Endothelial cell of hepatic sinusoid (primary cell): Measurements from ENCODE around the gene CHRNG.
"Not testable (repeated sequence)": the region's sequence is repeated elsewhere in the genome, so short reads cannot be mapped to it uniquely, and the experiment has no call there.

ENCODE experiments used
- in situ Hi-C: cut with HindIII; loops from 2 replicates; pipeline ENCODE4 v1.10.0; 2017; ENCODE audit warnings: low sequenced_read_pairs

The CHRNG gene

DNA sequence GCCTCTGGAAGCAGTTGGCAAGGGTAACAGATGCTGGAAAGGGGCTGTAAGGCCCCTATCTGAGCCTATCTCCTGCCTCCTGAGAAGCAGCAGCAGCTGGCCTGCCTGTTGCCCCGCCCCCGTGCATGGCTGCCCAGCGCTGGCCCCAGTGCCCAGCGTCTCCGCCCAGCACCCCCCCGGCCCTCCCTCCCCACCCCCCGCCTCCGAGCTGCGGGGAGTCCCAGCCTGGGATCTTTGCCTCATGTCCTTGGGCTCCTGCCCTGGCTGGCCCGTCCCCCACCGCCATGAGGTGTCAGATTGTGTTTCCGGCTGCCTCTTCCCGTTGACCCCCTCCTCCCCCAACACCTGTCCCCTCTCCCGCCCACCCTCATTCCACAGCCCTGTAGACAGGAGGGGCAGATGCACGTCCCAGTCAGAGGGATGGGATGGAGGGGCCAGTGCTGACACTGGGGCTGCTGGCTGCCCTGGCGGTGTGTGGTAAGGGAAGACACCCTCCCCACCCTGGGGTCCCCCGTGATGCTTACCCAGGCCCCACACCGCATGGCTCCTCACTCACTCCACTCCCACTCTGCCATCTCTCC, 13.6 kb upstream of the CHRNG start, which contains the start of gene CHRND:
TSS of gene CHRND (plus strand) at position 370 of the 581 bp plus-strand sequence. CDS start at position 426, 56 bp downstream.
- in situ Hi-C loops: no loop called here

DNA sequence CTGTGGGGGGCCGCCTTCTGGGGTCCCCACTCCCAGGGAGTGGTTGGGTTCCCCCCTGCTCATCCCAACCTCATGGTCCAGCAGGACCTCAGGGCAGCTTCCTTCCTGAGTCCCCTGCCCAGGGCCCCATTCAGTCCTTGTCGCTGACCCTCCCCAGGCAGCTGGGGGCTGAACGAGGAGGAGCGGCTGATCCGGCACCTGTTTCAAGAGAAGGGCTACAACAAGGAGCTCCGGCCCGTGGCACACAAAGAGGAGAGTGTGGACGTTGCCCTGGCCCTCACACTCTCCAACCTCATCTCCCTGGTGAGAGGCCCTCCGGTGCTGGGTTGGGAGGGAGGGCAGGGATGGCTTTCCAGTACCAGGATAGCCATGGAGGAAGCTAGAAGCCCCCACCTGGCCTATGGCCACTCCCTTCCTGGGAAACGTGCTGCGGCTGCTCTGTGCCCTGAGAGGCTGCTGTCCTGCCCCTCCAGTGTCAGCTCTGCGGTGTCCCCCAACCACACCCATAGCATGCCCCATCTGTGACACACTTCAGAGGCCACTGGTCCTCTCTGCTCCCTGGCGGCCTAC, 13.0 kb upstream of the CHRNG start:
- in situ Hi-C loops: no loop called here

DNA sequence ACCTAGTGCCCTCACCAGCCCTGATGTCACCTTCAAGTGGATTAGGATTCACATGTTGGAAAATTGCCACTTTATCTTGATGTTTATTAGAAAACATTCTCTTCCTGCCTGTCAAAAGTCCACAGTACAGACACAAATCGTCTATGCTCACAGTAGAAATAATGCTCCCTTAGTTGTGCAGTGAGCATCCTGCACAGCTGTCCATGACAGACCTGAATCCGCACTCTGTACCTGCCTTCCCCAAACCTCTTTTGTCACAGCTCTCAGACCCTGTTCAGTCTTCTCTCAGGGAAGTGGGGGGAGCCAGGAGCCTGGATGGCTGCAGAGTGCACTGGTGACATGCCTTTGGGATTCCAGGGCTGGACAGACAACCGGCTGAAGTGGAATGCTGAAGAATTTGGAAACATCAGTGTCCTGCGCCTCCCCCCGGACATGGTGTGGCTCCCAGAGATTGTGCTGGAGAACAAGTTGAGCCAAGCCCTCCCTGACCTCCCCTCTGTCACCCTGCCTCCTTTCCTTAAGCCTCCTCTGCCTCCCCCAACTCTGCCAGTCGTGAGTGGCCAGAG, 11.5 kb upstream of the CHRNG start:
- in situ Hi-C loops: no loop called here

DNA sequence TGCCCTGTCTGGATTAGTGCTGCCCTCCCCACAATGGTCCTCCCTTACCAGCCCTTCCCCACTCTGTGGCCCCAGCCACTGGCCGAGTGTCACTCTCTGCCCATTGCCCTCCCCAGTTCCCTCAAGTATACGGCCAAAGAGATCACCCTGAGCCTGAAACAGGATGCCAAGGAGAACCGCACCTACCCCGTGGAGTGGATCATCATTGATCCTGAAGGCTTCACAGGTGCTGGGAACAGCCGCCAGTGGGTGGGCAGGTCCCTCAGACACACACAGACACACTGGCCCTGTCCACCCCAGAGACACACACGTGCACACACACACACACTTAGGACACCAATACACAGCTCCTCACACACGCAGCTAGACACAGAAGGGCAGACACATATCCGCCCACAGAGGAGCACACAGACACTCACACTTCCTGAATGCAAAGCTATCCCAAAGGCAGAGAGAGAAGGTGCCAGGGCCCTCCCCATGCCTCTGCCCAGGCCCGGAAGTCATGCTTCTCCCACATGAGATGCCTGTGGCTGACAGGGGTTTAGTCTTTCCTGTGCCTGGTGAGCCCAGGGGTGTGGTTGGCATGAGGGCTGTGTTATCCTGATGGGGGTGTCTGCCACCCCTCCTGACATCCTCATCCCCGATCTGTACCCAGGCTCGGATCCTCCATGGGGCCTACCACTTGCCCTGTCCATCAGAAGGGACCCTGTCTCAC, 10.6 kb upstream of the CHRNG start:
- in situ Hi-C loops: no loop called here

DNA sequence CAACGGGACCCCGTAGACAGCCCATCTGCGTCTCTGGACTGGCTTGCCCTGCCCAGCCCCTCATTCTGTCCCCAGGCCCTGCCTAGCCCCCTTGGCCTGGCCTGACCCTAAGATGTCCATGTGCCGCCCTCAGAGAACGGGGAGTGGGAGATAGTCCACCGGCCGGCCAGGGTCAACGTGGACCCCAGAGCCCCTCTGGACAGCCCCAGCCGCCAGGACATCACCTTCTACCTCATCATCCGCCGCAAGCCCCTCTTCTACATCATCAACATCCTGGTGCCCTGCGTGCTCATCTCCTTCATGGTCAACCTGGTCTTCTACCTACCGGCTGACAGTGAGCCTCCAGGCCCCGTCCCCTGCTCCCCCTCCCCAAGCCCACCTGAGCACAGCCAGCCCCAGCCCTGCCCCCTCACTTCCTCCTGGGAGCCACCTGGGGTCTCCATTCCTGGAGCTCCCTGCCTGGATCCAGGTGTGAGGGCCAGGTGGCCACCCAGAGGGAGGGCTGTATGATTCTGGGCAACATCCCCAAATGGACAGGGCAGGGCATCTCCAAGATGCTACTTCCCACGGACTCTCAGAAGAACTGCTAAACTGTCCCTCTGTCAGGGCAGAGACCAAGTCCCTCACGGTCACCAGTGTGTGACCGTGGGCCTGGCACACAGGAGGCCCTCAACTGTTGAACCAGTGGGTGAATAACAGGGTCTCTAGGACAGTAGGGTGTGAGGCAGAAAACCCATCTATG, 9.5 kb upstream of the CHRNG start:
- in situ Hi-C loops: no loop called here

DNA sequence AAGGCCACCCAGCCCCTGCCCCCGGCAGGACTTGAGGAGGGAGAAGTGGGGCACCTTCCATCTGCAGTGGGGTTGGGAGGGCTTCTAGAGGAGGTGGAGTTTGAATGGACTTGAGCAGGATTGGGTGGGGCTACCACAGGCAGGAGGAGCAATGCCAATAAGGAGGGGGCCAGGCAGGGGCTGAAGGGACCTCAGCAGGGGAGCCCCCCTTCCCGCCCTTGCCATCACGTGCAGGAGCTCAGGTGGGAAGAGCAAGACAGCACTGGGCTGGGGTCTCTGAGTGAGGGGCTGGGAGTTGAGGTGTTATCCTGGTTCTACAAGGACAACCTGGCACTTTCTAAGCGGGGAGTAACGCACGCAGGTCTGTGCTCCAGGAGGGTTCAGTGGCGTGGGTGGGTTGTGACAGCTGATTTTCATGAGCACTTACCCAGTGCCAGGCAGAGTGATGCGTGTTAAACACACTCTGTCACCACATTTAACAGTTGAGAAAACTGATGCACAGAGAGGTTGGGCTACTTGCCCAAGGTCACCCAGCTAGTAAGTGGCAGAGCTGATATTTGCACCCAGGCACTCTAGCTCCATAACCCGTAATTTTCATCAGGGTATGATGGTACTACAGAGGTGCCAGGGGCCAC, 8.7 kb upstream of the CHRNG start:
- in situ Hi-C loops: no loop called here

DNA sequence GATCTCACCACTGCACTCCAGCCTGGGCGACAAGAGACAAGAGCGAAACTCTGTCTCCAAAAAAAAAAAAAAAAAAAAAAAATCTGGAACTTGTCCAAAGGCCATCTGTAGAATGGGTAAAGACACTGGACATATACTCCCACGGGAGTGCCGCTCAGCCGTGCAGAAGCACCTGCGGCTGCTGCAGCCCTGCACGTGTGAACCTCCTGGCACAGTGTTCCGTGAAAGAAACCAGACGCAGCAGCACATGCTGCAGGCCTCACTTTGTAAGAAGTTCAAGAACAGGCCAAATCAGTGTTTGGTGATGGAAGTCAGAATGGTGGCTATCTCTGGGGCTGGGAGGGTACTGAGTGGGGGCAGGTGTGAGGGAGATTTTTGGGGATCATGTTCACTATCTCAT, 7.1 kb upstream of the CHRNG start:
- in situ Hi-C loops: no loop called here

DNA sequence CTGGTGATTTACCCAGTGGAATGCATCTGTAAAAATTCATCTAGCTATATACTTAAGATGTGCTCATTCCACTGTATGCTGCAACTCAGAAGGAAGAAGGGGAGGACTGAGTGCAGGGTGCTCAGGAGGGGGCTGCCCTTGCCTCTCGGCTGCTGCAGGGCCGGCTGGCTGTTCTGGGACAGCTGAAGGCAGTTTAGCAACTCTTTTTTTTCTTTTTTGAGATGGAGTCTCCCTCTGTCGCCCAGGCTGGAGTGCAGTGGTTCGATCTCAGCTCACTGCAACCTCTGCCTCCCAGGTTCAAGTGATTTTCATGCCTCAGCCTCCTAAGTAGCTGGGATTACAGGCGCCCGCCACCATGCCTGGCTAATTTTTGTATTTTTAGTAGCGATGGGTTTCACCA, 6.7 kb upstream of the CHRNG start:
- in situ Hi-C loops: not testable (repeated sequence)

DNA sequence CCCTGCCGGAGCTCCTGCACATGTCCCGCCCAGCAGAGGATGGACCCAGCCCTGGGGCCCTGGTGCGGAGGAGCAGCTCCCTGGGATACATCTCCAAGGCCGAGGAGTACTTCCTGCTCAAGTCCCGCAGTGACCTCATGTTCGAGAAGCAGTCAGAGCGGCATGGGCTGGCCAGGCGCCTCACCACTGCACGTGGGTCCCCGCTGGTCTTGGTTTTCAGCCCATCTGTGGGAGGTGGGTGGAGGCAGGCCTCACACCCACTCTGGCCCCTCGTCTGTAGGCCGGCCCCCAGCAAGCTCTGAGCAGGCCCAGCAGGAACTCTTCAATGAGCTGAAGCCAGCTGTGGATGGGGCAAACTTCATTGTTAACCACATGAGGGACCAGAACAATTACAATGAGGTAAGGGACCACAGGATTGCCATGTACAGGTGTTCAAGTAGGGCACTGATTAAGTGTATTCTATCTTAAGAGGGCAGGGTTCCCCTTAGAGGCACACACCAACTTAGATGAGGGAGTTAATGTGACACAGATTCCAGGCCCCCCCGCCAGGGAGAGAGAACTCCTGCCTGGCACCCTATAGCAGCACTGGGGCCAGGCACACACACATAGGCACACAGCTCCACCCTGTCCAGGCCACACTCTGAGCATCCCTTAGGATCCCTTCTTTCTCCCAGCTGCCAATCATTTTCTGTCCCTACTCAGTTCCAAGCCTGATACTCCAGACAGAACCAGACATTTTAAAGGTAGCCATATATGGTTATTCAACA, 5.4 kb upstream of the CHRNG start:
- in situ Hi-C loops: no loop called here

DNA sequence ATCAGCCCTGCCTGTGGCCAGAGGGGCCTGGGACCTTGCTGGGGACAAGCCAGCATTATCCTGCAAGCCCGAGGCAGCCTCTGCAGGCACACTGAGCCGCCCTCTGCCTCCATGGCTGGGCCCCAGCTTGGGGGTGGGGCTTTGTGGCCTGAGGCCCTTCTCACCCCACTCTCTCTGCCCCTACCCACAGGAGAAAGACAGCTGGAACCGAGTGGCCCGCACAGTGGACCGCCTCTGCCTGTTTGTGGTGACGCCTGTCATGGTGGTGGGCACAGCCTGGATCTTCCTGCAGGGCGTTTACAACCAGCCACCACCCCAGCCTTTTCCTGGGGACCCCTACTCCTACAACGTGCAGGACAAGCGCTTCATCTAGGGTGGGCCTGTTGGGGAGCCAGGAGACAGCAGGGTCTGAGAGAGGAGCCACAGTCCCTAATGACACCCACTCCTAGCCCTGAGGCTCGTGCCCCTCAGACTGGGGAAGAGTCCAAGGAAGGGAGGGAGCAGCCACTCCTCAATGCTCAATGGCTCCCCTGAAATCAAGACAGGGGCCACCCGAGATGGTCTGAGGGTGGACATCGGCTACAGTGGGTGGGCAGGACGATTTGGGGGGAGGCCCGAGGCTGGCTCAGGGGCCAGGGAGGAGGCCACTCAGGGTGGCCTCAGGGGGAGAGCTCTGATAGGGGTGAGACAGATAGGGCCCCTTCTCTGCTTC, 4.4 kb upstream of the CHRNG start:
- in situ Hi-C loops: no loop called here

DNA sequence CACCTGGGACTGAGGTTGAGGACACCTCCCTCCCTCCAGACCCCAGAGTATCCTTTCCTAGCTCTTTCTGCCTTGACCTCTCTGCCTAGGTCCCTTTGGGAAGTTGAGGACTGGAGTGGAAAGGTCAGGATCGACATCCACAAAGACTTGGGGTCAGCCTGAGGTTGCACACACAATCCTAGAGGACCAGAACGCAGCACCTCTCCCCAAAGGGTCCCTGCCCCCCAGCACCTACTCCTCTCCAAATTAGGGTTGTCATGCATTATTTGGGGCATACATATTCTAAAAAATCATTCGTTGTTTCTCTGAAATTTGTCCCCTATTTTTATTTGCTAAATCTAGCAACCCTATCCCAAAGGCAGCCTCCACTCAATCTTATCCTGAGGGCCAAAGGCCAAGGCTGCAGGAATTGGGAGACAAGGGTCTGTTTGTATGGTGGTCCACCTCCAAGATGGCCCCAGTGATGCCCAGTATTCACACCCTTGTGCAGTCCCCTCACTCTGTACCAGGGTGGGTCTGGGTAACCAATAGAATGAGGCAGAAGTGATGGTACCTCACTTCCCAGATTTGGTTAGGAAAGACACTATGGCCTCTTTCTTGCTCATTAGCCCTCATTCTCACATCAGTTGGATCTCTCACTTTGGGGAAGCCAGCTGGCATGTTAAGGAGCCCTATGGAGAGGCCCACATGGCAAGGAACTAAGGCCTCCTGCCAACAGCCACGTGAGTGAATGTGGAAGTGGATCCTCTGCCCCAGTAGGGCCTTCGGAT, 3.5 kb upstream of the CHRNG start:
- in situ Hi-C loops: no loop called here

DNA sequence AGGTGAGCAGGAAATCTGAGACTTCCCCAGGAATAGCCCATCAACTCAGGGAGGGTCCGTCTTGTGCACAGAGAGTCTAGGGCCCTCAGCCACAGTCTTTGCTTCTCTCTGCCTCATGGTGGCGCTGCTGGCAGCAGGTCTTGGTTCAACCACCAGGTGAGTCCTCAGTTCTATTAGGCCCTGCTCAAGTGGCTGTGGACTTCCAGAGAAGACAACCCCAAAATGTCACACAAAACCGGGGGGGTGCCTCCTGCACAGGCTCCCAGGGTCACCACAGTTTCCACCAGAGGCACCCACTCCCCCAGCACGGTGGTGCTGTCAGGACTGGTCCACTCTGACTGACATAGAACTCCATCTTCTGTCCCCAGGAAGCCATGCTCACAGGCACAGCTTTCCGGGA, 2.4 kb upstream of the CHRNG start:
- in situ Hi-C loops: no loop called here

DNA sequence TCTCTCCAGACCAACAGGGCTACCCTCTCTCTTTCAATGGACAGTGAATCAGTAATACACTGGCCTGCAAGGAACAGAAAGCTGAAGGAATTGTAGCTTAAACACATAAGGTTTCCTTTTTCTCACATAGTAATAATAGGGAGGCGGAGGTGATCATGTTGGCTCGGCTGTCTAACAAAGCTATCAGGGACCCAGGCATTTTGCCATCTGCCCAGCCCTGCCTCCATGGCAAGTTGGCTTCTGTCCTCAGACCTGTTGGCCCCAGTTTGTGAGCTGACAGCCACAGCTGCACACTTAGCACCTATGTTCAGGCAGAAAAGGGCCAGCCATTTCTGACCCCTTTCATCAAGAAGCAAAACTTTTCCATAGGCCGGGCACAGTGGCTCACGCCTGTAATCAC, 2.0 kb upstream of the CHRNG start:
- in situ Hi-C loops: no loop called here

DNA sequence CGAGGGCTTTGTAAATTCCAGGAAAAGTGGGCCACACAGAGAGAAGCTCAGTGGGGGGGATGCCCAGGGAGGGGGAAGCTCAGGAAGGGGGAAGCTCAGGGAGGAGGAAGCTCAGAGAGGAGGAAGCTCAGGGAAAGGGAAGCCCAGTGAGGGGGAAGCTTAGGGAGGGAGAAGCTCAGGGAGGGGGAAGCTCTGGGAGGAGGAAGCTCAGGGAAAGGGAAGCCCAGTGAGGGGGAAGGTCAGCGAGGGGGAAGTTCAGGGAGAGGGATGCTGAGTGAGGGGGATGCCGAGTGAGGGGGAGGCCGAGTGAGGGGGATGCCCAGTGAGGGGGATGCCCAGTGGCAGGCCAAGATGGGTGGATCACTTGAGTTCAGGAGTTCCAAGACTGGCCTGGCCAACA, 821 bp upstream of the CHRNG start:
- in situ Hi-C loops: no loop called here

DNA sequence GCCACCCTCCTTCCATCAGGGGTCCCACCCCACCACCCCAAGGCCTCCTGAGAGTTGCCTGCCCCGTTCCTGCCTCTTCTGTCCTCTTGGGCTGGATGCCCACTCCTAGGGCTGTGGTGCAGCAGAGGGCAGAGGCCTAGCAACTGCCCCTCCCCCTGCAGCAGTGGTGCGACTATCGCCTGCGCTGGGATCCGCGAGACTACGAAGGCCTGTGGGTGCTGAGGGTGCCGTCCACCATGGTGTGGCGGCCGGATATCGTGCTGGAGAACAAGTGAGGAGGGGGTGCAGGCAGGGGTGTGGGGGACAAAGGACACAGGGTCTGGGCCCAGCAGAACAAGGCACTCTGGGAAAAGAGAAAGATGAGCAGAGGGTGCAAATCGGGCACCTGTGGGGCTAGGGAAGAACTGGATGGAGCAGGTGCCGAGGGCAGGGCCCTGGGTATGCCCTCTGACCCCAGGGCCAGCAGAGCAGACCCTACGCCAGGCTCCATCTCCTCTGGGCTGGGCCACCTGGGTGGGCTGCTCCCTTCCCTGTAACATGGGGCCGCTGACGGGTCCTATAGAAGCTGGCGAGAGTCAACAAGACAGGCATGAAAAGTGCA, 1.0 kb downstream of the CHRNG start:
- in situ Hi-C loops: loop anchor here (5.0 kb wide), 1 partner anchor 42 kb away; no protein-coding TSS in a partner anchor

DNA sequence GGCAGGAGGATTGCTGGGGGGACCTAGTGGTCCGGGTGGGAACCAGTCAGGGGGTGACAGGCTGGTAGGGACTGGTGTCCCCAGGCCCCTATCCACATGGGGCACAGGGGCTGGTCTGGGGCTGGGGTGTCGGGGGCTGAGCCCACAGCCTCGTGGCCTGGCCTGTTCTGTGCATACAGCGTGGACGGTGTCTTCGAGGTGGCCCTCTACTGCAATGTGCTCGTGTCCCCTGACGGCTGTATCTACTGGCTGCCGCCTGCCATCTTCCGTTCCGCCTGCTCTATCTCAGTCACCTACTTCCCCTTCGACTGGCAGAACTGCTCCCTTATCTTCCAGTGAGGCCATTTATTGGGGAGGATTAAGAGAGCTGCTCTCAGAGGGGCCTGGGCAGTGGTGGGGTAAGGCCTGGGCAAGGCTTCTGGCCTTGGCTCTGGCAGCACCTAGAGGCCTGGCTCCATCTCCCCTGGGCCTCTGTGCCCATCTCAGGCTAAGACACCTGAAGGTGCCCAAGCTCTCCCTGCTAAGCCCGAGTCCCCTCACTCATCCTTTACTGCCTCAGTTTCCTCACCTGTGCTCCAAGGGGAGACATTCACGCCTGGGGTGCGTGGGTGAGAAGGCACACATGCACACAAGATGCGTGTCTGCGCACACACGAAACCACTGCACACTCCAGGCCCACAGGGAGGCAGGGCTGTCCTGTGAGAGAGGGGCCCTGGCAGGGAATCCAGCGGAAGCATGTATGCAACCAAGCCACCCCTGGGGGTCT, 1.9 kb downstream of the CHRNG start:
- in situ Hi-C loops: loop anchor here (5.0 kb wide), 1 partner anchor 41 kb away; no protein-coding TSS in a partner anchor

DNA sequence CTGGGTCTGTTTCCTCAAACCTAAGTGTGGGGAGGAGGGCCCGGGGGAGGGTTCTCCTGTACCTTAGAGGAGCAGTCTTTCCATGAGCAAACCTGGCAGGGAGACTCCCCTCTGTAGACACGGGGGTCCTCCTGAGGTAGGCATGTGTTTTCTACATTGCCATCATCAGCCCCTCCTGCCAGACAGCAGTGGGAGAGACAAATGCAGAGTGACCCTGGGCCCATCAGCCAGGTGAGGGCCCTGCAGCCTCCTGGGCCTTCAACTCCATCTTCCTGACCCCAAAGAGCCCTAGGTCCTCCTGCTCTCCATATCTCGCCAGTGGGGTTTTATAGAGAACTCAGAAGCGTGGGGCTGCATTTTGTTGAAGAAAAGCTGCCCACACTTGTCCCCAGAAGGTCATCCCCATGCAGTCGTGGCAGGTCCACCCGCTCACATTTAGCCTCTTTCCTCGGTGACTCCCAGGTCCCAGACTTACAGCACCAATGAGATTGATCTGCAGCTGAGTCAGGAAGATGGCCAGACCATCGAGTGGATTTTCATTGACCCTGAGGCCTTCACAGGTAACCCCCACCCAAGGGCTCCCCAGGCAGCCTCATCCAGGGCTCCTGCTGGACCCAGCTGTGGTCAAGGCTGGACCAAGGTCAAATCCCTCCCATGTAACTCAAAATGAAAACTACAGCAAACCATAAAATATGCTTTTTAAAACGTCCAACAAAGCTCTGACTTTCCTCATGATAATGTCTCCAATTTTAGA, 2.6 kb downstream of the CHRNG start:
- in situ Hi-C loops: loop anchor here (5.0 kb wide), 1 partner anchor 40 kb away; no protein-coding TSS in a partner anchor
